ENCODE data around the gene ADA.

ADA gene

DNA sequence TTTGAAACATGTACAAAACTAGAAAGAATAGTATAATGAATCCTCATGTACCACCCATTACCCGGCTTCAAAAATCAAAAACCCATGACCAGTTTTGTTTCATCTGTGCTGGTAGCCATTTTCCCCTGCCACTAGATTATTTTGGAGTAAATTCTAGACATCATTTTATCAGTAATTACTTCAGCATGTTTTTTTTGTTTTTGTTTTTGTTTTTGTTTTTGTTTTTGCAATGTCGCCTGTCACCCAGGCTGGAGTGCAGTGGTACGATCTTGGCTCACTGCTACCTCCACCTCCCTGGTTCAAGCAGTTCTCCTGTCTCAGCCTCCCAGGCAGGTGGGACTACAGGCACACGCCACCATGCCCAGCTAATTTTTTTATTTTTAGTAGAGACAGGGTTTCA is 77.1 kb downstream of the ADA start:
- no peak for DNase-seq

DNA sequence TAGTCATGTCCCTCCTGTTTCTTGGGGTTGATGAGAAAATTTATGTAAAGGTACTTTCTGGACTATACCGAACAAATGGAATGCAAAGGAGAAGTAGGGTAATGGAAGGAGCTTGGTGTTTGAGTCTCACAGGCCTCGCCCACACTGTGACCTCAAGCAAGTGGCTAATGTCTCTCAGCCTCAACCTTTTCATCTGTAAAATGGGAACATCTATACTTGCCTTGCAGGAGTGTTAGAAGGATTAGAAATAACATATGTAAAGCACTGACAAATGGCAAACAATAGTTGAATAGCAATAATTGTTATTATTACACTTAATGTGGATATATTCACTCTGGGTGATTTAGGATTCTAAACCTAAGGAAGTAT is 78.0 kb downstream of the ADA start:
- DNase-seq = no peak

DNA sequence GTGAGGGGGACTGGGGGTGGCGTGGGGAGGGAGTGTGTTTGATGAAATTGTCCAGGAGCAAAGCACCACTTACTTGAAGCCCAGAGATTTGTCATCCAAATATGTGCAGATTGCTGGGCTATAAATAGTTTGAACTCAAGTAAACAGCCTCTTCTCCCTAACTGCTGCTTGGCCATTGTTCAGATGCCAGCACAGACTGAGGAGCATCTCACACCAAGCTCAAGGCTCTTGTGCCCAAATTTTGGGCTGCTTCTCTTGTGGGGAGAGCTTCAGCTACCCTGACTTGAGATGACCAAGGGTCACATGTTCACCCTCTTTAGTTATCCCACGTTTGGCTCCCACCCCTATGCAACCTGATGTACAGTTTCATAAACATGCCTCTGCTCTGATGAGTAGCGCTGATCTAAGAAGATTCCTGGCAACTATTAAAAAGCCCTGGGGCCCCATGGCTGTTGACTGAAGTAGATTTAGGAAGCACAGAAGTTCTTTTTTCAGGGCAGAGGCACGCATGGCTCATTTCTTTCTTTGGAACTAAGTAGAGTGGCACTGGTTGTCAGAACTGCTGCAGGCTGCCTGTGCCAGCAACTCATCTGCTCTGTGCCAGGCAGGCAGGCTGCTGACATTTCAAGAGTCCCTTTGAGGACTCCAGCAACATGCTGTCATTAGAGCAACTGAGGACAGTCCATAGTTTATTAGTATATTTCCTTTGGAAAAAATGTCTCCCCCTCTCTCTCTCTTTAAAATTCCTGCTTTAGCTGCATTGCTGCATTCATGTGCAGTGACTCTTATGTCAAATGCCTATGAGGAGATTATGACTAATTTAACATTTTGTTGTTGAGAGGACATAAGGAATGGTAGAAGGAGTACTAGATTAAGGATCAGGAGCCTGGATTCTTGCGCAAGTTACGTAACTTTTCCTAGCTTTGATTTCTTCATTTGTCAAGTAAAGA is 78.7 kb downstream of the ADA start:
- no peak for DNase-seq

DNA sequence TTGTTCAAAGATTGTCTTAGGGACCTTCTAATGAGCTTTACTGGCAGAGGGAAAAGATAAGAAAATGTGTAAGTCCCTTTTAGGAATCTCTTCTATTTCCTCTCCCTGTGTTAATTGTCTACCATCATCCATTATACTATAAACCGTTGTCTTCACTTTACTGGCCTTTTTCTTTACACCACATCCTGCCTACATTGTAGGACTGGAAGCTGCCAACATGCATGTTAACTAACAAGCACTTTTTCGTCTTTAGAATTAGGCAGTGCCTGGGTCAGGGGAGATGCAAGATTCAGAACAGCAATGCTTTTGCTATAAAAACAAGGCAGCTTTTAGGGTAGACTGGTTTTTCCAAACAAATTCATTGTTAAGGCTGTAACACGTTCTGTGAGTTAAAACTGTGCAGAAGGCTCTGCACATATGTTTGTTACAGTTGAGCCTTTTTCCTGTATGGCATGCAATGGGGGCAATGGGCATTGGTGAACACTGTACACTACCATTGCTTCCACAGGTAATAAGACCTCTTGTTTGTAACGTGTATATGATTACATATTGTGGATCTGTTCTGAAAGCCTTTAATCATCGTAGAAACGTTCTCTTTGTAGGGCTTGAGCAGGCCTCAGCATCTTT is 80.0 kb downstream of the ADA start:
- no peak for DNase-seq

DNA sequence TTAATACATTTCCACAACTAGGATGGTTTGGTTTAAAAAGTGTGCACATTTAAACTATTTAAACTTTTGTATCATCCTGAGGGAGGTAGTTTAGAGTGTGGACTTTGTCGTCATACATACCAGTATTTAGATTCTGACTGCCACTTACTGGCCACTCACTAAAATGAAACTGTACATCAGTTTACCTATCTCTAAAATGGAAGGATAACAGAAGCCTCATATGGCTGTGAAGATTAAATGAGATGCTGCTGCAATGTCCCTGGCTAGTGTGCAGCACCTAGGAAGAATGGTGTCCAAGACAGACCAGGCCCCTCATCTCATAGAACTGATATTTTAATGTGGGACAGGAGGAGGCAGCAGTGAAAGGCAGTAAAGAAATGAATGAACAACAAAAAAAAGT is 81.1 kb downstream of the ADA start:
- DNase-seq = no peak
